K562 (cell line): Measurements from ENCODE around the gene STX7. TPM values are rescaled to one million over a fixed set of nuclear protein-coding genes. Genes with fewer than 3 reads are reported as not detected.

Experiments
- ATAC-seq: fragments of 200-7000 bp; cut with Tn5 transposase; 3 replicates; pipeline ENCODE4 v1.9.1; 2020; ENCODE audit warnings: moderate library complexity
- BruUV-seq: library from RNA; stranded (reverse); fragments of 400-500 nt; replicated peaks from 2 replicates; lab custom pipeline; 2021; lab: Mats Ljungman, UMichigan
- CTCF ChIA-PET: fragments of 300-600 bp; formaldehyde crosslinking; extraction: SDS; loops from one replicate; lab custom pipeline; 2021; ENCODE audit warnings: low intra/inter-chr PET ratio; lab: Yijun Ruan, JAX
- POLR2A ChIA-PET: fragments of 300-600, 350-650 bp; sonication (Branson Sonifier 250); formaldehyde crosslinking; extraction: SDS; loops from one replicate; lab custom pipeline; 2021; ENCODE audit warnings: antibody characterized with exemption, inconsistent platforms; lab: Yijun Ruan, JAX
- DNase-seq, 4 experiments: peaks; one replicate each; pipeline versions ENCODE4 v3.0.0 to v3.0.0-alpha.2; 2011 to 2018; ENCODE audit warnings: low spot score in 3 of 4, mixed read lengths in 3 of 4; ENCODE audit errors: extremely low read depth in 1 of 4
- FAIRE-seq: peaks from 2 replicates; lab custom pipeline; 2011; peaks lifted over from hg19 to GRCh38; lab: Jason Lieb, UNC
- H2AFZ ChIP-seq: 2 replicates; pipeline ENCODE4 v1.6.0; 2011; ENCODE audit warnings: low read depth, low read length, control low read depth, inconsistent platforms
- H3K27ac ChIP-seq: fragments of 200-600 bp; 3 replicates; pipeline ENCODE4 v1.8.0; 2011; ENCODE audit warnings: low read depth, mild to moderate bottlenecking, control low read depth, inconsistent platforms, low read length, moderate library complexity, mixed read lengths; ENCODE audit errors: extremely low read depth
- H3K27me3 ChIP-seq, 2 experiments: fragments of 300-600 bp in 1 of 2; 2 replicates in 1 of 2; 3 replicates in 1 of 2; pipeline versions ENCODE4 v1.6.0 to v1.8.0; 2011; ENCODE audit warnings: inconsistent platforms in 2 of 2, low read length in 2 of 2, mild to moderate bottlenecking in 1 of 2, mixed read lengths in 1 of 2, moderate library complexity in 1 of 2; ENCODE audit not compliant: control insufficient read depth in 2 of 2, insufficient read depth in 2 of 2
- H3K36me3 ChIP-seq: fragments of 300-600 bp; 3 replicates; pipeline ENCODE4 v1.8.0; 2011; ENCODE audit warnings: mild to moderate bottlenecking, low read length, inconsistent platforms; ENCODE audit not compliant: control insufficient read depth, insufficient read depth
- H3K4me1 ChIP-seq, 2 experiments: fragments of 200-600 bp in 1 of 2; replicated peaks in 1 of 2; 2 replicates in 1 of 2; 3 replicates in 1 of 2; pipeline versions ENCODE4 v1.5.1 to v1.8.0; 2011; ENCODE audit warnings: inconsistent platforms in 2 of 2, low read length in 2 of 2, mild to moderate bottlenecking in 1 of 2, mixed read lengths in 1 of 2, moderate library complexity in 1 of 2; ENCODE audit not compliant: control insufficient read depth in 2 of 2, insufficient read depth in 2 of 2
- H3K4me2 ChIP-seq: 2 replicates; pipeline ENCODE4 v1.6.1; 2011; ENCODE audit warnings: low read length, control low read depth, inconsistent platforms, mixed read lengths; ENCODE audit not compliant: insufficient read depth
- H3K4me3 ChIP-seq: fragments of 200-600 bp; sonication (generic), shearing (Covaris generic); 2 replicates; pipeline ENCODE4 v1.5.1; 2016; ENCODE audit warnings: control low read depth, inconsistent platforms
- H3K79me2 ChIP-seq: fragments of 200-600 bp; 3 replicates; pipeline ENCODE4 v1.8.0; 2011; ENCODE audit warnings: low read length, inconsistent platforms; ENCODE audit not compliant: control insufficient read depth, insufficient read depth
- H3K9ac ChIP-seq, 2 experiments: 2 replicates each; pipeline versions ENCODE4 v1.6.0 to v1.6.1; 2011; ENCODE audit warnings: low read depth in 2 of 2, low read length in 2 of 2, control low read depth in 1 of 2, inconsistent platforms in 1 of 2, mild to moderate bottlenecking in 1 of 2, mixed read lengths in 1 of 2; ENCODE audit not compliant: insufficient read depth in 1 of 2
- H3K9me1 ChIP-seq: one replicate; pipeline ENCODE4 v1.6.0; 2011; ENCODE audit warnings: inconsistent platforms, mild to moderate bottlenecking, low read length, moderate library complexity; ENCODE audit not compliant: control insufficient read depth, insufficient read depth
- H3K9me3 ChIP-seq: replicated peaks from 2 replicates; pipeline ENCODE4 v1.5.1; 2011; ENCODE audit warnings: low read depth, low read length, inconsistent platforms; ENCODE audit not compliant: control insufficient read depth, insufficient read depth
- H4K20me1 ChIP-seq: replicated peaks from 2 replicates; pipeline ENCODE4 v1.6.1; 2011; ENCODE audit warnings: low read length, inconsistent platforms, mixed read lengths; ENCODE audit not compliant: control insufficient read depth, insufficient read depth
- DACH1 ChIP-seq: fragments of 450-650 bp; IDR thresholded peaks from 2 replicates; pipeline ENCODE4 v1.6.1; 2018; ENCODE audit not compliant: partially characterized antibody
- E2F1 ChIP-seq: sonication (generic); formaldehyde crosslinking; IDR thresholded peaks from 2 replicates; pipeline ENCODE4 v1.8.1; 2023; ENCODE audit warnings: mild to moderate bottlenecking, missing genetic modification reagents, moderate library complexity
- FOXJ3 ChIP-seq: sonication (generic); formaldehyde crosslinking; IDR thresholded peaks from 2 replicates; pipeline ENCODE4 v1.4.0; 2020; ENCODE audit warnings: mild to moderate bottlenecking, missing genetic modification reagents
- FOXP1 ChIP-seq: sonication (generic); formaldehyde crosslinking; IDR thresholded peaks from 2 replicates; pipeline ENCODE4 v1.8.0; 2022; ENCODE audit warnings: mild to moderate bottlenecking, missing genetic modification reagents
- HDAC2 ChIP-seq: fragments of 450-650 bp; IDR thresholded peaks from 2 replicates; pipeline ENCODE4 v1.6.1; 2016; ENCODE audit warnings: mild to moderate bottlenecking
- HDGF ChIP-seq: fragments of 450-650 bp; IDR thresholded peaks from 2 replicates; pipeline ENCODE4 v1.6.1; 2016
- KDM1A ChIP-seq, 2 experiments: fragments of 450-650 bp; IDR thresholded peaks; 2 replicates each; pipeline ENCODE4 v1.6.1; 2016; ENCODE audit warnings: mild to moderate bottlenecking in 2 of 2
- MAZ ChIP-seq, 2 experiments: fragments of 450-650 bp in 1 of 2; sonication (generic) in 1 of 2; formaldehyde crosslinking; IDR thresholded peaks in 1 of 2; conservative IDR thresholded peaks in 1 of 2; 2 replicates each; pipeline versions ENCODE4 v1.4.0 to v1.5.0; 2020; ENCODE audit warnings: mild to moderate bottlenecking in 1 of 2, missing genetic modification reagents in 1 of 2
- MYBL2 ChIP-seq, 2 experiments: fragments of 450-650 bp in 1 of 2; sonication (generic) in 1 of 2; formaldehyde crosslinking in 1 of 2; IDR thresholded peaks; 2 replicates each; pipeline versions ENCODE4 v1.6.1 to v1.8.1; 2017 to 2022; ENCODE audit warnings: borderline replicate concordance in 1 of 2, inconsistent platforms in 1 of 2, low read depth in 1 of 2, mild to moderate bottlenecking in 1 of 2, missing genetic modification reagents in 1 of 2, moderate library complexity in 1 of 2
- MYC ChIP-seq, 2 experiments: fragments of 250-450 bp in 1 of 2; sonication (Bioruptor Pico) in 1 of 2; IDR thresholded peaks; 2 replicates each; pipeline versions ENCODE4 v1.5.1 to v1.6.1; 2012 to 2021; ENCODE audit warnings: low read depth in 2 of 2, borderline replicate concordance in 1 of 2, improper control_type of control experiment in 1 of 2, low read length in 1 of 2, mild to moderate bottlenecking in 1 of 2, moderate library complexity in 1 of 2
- NR0B1 ChIP-seq: fragments of 450-650 bp; IDR thresholded peaks from one replicate; pipeline ENCODE4 v1.6.1; 2018; ENCODE audit warnings: mild to moderate bottlenecking, moderate library complexity; ENCODE audit not compliant: partially characterized antibody
- TGIF2 ChIP-seq: sonication (generic); formaldehyde crosslinking; IDR thresholded peaks from 2 replicates; pipeline ENCODE4 v1.8.1; 2022; ENCODE audit warnings: mild to moderate bottlenecking, missing genetic modification reagents, moderate library complexity
- WHSC1 ChIP-seq: IDR thresholded peaks from one replicate; pipeline ENCODE4 v1.6.1; 2012; ENCODE audit warnings: low read length, control low read depth, inconsistent platforms
- ZBTB34 ChIP-seq: fragments of 250-450 bp; sonication (Bioruptor Pico); IDR thresholded peaks from 2 replicates; pipeline ENCODE4 v1.8.0; 2021; ENCODE audit warnings: mild to moderate bottlenecking, moderate library complexity
- ZBTB43 ChIP-seq: sonication (generic); formaldehyde crosslinking; IDR thresholded peaks from 2 replicates; pipeline ENCODE4 v1.8.0; 2023; ENCODE audit warnings: mild to moderate bottlenecking, missing genetic modification reagents
- ZNF695 ChIP-seq: fragments of 450-650 bp; formaldehyde crosslinking; IDR thresholded peaks from 2 replicates; pipeline ENCODE4 v1.4.0; 2020; ENCODE audit warnings: mild to moderate bottlenecking, moderate library complexity
- ZNF764 ChIP-seq: fragments of 250-450 bp; sonication (Bioruptor Pico); IDR thresholded peaks from 2 replicates; pipeline ENCODE4 v1.4.0; 2020; ENCODE audit warnings: low read depth, mild to moderate bottlenecking, moderate library complexity
- WGBS: fragments of 100-300 bp; shearing (Covaris generic); methylation state at CpG from one replicate; pipeline ENCODE4 v1.1.6; 2016; ENCODE audit warnings: low coverage, mixed read lengths; ENCODE audit not compliant: insufficient coverage; ENCODE audit errors: missing lambda C conversion rate; 5-methylcytosine and 5-hydroxymethylcytosine counted together
- in situ Hi-C: fragments of 300-500 bp; cut with MboI; formaldehyde crosslinking; loops from 4 replicates; pipeline ENCODE4 v1.15.0; 2018; ENCODE audit warnings: inconsistent platforms, mixed read lengths
- intact Hi-C: fragments of 100-400 bp; cut with micrococcal nuclease; formaldehyde crosslinking; loops from 2 replicates; pipeline ENCODE4 v1.14.2; 2022
- polyA plus RNA-seq, 8 experiments: library from polyadenylated mRNA; depleted of rRNA in 4 of 8; stranded (reverse) in 5 of 8; unstranded in 3 of 8; fragments of >200 nt; fragmentation: Nextera tagmentation in 2 of 8; fragmentation: Illumina TruSeq in 1 of 8; extraction: Ambion mirVana in 2 of 8; extraction: Trizol in 1 of 8; gene quantifications; 2 replicates each; pipeline versions ENCODE4 v1.2.1 to v1.2.3, GENCODE V29; 2011 to 2014; ENCODE audit warnings: inconsistent platforms in 1 of 8, missing spikeins in 1 of 8
- total RNA-seq, 7 experiments: library from RNA; depleted of rRNA in 6 of 7; stranded (reverse); fragments of >200 nt in 6 of 7; fragmentation: Illumina TruSeq in 2 of 7; extraction: Trizol in 2 of 7; gene quantifications; 2 replicates each; pipeline versions ENCODE4 v1.2.1 to v1.2.3, GENCODE V29; 2011 to 2021; ENCODE audit warnings: low replicate concordance in 1 of 7

The STX7 gene
- total and polyA plus RNA-seq, 9 of the 15 experiments (the other 6 are each of a cell fraction or from before 2014, with no cell fraction given), result 13.0 to 34.4 (median 25.3) TPM

- Histone ChIP-seq H3K36me3 (no peaks in the 10 kb centered on the region), H3K79me2 (no peaks in the 10 kb centered on the region), H3K9ac (no peak overlapping the region), H4K20me1 (no peaks in the 10 kb centered on the region), H3K27ac (no peak overlapping the region), H2AFZ (no peak overlapping the region), H3K27me3 (no peaks in the 10 kb centered on the region), H3K9me3 (no peaks in the 10 kb centered on the region), H3K4me3 (no peak overlapping the region), H3K4me1 (no peaks in the 10 kb centered on the region), H3K9me1 (no peaks in the 10 kb centered on the region), H3K4me2 (no peak overlapping the region)
- DNase-seq (no peak), FAIRE-seq (no peak), ATAC-seq (no peak)
- 2% methylated on average over 3 of the region's 3 CpGs for WGBS
- ChIA-PET CTCF (no interaction called here), POLR2A (no interaction called here)
- intact Hi-C loops (no loop called here), in situ Hi-C loops (no loop called here)
- no TSS peak for BruUV-seq
- TF ChIP-seq MAZ (CRISPR knock-in tag; conservative IDR thresholded peaks at IDR 0.05 in 1 of 2, IDR thresholded peaks at IDR 0.05 in 1 of 2) (no peak), NR0B1 (no peak), ZNF695 (CRISPR knock-in tag) (no peak), DACH1 (no peak), FOXP1 (CRISPR knock-in tag) (no peak), TGIF2 (CRISPR knock-in tag) (no peak), HDAC2 (no peak), KDM1A (IDR thresholded peaks at IDR 0.05) (no peak), E2F1 (CRISPR knock-in tag) (no peak), ZBTB34 (no peak), HDGF (no peak), ZBTB43 (CRISPR knock-in tag) (no peak), ZNF764 (CRISPR knock-in tag) (no peak), FOXJ3 (CRISPR knock-in tag) (no peak), MYBL2 (IDR thresholded peaks at IDR 0.05; ENCODE audit: low read depth) (no peak), MYBL2 (CRISPR knock-in tag; IDR thresholded peaks at IDR 0.05; ENCODE audit: borderline replicate concordance) (no peak), MYC (IDR thresholded peaks at IDR 0.05; ENCODE audit: low read depth, low read length) (no peak), MYC (CRISPR knock-in tag; IDR thresholded peaks at IDR 0.05; ENCODE audit: borderline replicate concordance, low read depth) (no peak), WHSC1 (no peak)
Measured at GRCh38 chr6:132445201-132445951, 67.5 kb downstream of the STX7 start.
